ENCODE measurements around the gene CCDC159. TPM values are rescaled to one million over a fixed set of nuclear protein-coding genes. Genes with fewer than 3 reads are reported as not detected.

The CCDC159 gene
- total and polyA plus RNA-seq, 2 of the 4 experiments (the other 2 are of a cell fraction), result 4.7 to 14.0 TPM

DNA sequence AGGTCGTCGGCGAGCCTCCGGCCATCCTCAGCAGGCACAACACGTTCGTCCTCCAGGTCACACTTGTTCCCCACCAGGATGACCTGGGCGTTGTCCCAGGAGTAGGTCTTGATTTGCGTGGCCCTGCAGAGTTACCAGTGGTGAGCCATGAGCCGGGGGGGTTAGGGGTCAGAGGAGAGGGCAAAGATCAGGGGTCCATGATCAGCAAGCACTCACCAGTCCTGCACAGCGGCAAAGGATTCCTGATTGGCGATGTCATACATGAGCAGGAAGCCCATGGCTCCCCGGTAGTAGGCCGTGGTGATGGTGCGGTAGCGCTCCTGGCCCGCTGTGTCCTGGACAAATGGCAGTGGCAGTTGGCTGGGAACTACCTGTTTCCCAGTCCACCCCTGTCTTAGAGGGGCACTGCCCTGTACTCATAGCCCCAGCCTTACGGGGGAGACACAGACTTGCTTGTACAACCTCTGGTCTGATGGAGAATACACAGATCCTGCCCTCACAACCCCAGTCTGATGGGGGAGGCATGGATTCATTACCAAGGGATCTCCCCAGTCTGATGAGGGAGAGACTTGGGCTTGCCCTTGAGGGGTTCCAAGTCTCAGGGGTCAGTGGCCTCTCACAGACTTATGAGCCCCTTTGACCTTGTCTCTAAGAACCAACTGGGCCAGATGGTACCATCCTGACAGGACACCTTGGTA lies 10.7 kb upstream of the CCDC159 start:
- Histone ChIP-seq H3K23ac (ENCODE audit: low read depth, low read length) (no peak overlapping the region), H3K79me1 (ENCODE audit: low read depth in 1 of 2, low read length in 2 of 2) (peaks cover 0 to 15% of the 10 kb centered on the region in 2 experiments; a peak in 3 of 4 replicates), H3K18ac (ENCODE audit: low read depth, low read length) (no peak overlapping the region), H3K27me3 (ENCODE audit: control insufficient read depth, insufficient read depth, low read length) (no peaks in the 10 kb centered on the region), H4K20me1 (ENCODE audit: insufficient read depth, low read length) (no peaks in the 10 kb centered on the region), H3K9ac (ENCODE audit: low read depth, low read length) (no peak overlapping the region), H4K5ac (ENCODE audit: low read depth, low read length) (no peak overlapping the region), H3K9me3 (ENCODE audit: control insufficient read depth, insufficient read depth, low read length) (no peaks in the 10 kb centered on the region), H3K27ac (ENCODE audit: insufficient read depth, low read length) (no peak overlapping the region), H2BK15ac (ENCODE audit: low read depth, low read length) (no peak overlapping the region), H3K4me1 (ENCODE audit: control insufficient read depth, insufficient read depth, low read length) (peaks cover 8% of the 10 kb centered on the region), H2BK5ac (ENCODE audit: low read depth, low read length, poor library complexity, severe bottlenecking) (no peak overlapping the region), H3K14ac (replicated peaks; ENCODE audit: low read depth, low read length) (no peak overlapping the region), H2BK20ac (ENCODE audit: low read depth, low read length) (no peak overlapping the region), H3K4me2 (ENCODE audit: low read depth, low read length) (no peak overlapping the region), H3K36me3 (ENCODE audit: control insufficient read depth, insufficient read depth, low read length) (peaks cover 23% of the 10 kb centered on the region), H2AK5ac (ENCODE audit: low read depth, low read length) (no peak overlapping the region), H4K8ac (ENCODE audit: low read depth in 2 of 2, low read length in 2 of 2) (no peak overlapping the region), H2AK9ac (replicated peaks; ENCODE audit: low read depth, low read length, poor library complexity) (no peak overlapping the region), H3K9me1 (ENCODE audit: insufficient read depth, low read length) (peaks cover 8% of the 10 kb centered on the region), H3K56ac (ENCODE audit: extremely low read depth, insufficient read depth, low read length) (no peak overlapping the region), H2AFZ (replicated peaks; ENCODE audit: low read length, poor library complexity) (no peak overlapping the region), H3K4me3 (ENCODE audit: insufficient read depth, low read depth, low read length) (no peak overlapping the region), H3K4ac (ENCODE audit: low read depth, low read length) (no peak overlapping the region), H2BK120ac (ENCODE audit: low read depth, low read length) (no peak overlapping the region), H4K91ac (ENCODE audit: insufficient read depth, low read depth, low read length) (no peak overlapping the region)
- dilution Hi-C loops (cut with HindIII; ENCODE audit: low sequenced_read_pairs, unreplicated experiment) (no loop called here), intact Hi-C loops (cut with micrococcal nuclease) (no loop called here), in situ Hi-C loops (cut with MboI; ENCODE audit: low sequenced_read_pairs) (no loop called here)
- TF ChIP-seq FOS (IDR thresholded peaks at IDR 0.05; ENCODE audit: low read depth, low read length), result no peak
- TF ChIP-seq MXI1 (IDR thresholded peaks at IDR 0.05; ENCODE audit: borderline replicate concordance, low read depth, low read length), result no peak
- no peak for TF ChIP-seq RFX5 (IDR thresholded peaks at IDR 0.05; ENCODE audit: low read depth, low read length)
- TF ChIP-seq BHLHE40 (IDR thresholded peaks at IDR 0.05; ENCODE audit: low read depth, low read length), result no peak
- ChIA-PET POLR2A (ENCODE audit: unreplicated experiment) (no interaction called here), CTCF (no interaction called here)
- BruUV-seq (replicated peaks), result no TSS peak
- ATAC-seq (ENCODE audit: low read depth) (no peak), DNase-seq (no peak)
- WGBS, 2 experiments (ENCODE audit: extremely low coverage in 2 of 2, insufficient read length in 1 of 2), result 98% methylated on average over 7 of the region's 17 CpGs; no CpG with 5 or more reads in 1 of the 2 experiments

Data from IMR-90 (cell line).